A549 (cell line): Measurements from ENCODE around the gene C16orf46. TPM values are rescaled to one million over a fixed set of nuclear protein-coding genes. Genes with fewer than 3 reads are reported as not detected.

ENCODE experiments used
- ATAC-seq, 2 experiments: fragments of 200-7000 bp in 1 of 2; fragments of >200 bp in 1 of 2; cut with Nextera tagmentation in 1 of 2; cut with Tn5 transposase in 1 of 2; 3 replicates each; pipeline versions ENCODE4 v1.8.0 to v1.9.1; 2018 to 2020; ENCODE audit warnings: mild to moderate bottlenecking in 1 of 2, moderate library complexity in 1 of 2
- CTCF ChIA-PET: fragments of 300-600 bp; sonication (Branson Sonifier 250); formaldehyde crosslinking; extraction: SDS; loops from one replicate; lab custom pipeline; 2021; ENCODE audit warnings: antibody characterized with exemption, inconsistent platforms; lab: Yijun Ruan, JAX
- POLR2A ChIA-PET: fragments of 350-600 bp; formaldehyde crosslinking; extraction: SDS; loops from one replicate; lab custom pipeline; 2021; ENCODE audit warnings: antibody characterized with exemption, inconsistent platforms; lab: Yijun Ruan, JAX
- DNase-seq, 2 experiments: peaks; one replicate each; pipeline versions ENCODE4 v3.0.0 to v3.0.0-alpha.2; 2011 to 2016; ENCODE audit warnings: low read depth in 1 of 2, low spot score in 1 of 2
- FAIRE-seq: peaks from 2 replicates; lab custom pipeline; 2011; peaks lifted over from hg19 to GRCh38; lab: Jason Lieb, UNC
- H3K27ac ChIP-seq, 2 experiments: fragments of >200 bp; sonication (Bioruptor Twin); formaldehyde crosslinking; 3 replicates each; pipeline ENCODE4 v1.5.1; 2016 to 2017
- H3K4me1 ChIP-seq: fragments of >200 bp; sonication (Bioruptor Twin); formaldehyde crosslinking; 3 replicates; pipeline ENCODE4 v1.6.1; 2016
- H3K4me2 ChIP-seq: fragments of >200 bp; sonication (Bioruptor Twin); formaldehyde crosslinking; 3 replicates; pipeline ENCODE4 v1.6.1; 2016
- H3K4me3 ChIP-seq: fragments of >200 bp; sonication (Bioruptor Twin); formaldehyde crosslinking; 3 replicates; pipeline ENCODE4 v1.5.1; 2016
- H3K9me3 ChIP-seq: fragments of >200 bp; sonication (Bioruptor Twin); formaldehyde crosslinking; 3 replicates; pipeline ENCODE4 v1.6.1; 2016
- BCL3 ChIP-seq: fragments of >200 bp; sonication (Bioruptor Twin); formaldehyde crosslinking; IDR thresholded peaks from 3 replicates; pipeline ENCODE4 v1.6.1; 2016
- CBX2 ChIP-seq: fragments of 200-600 bp; sonication (generic); IDR thresholded peaks from 2 replicates; pipeline ENCODE4 v1.6.1; 2016; ENCODE audit warnings: low read depth, mild to moderate bottlenecking, borderline replicate concordance
- CBX8 ChIP-seq: fragments of 200-600 bp; sonication (generic); IDR thresholded peaks from 2 replicates; pipeline ENCODE4 v1.6.1; 2016
- CEBPB ChIP-seq, 2 experiments: fragments of >200 bp in 1 of 2; sonication (Bioruptor Twin) in 1 of 2; formaldehyde crosslinking in 1 of 2; IDR thresholded peaks; 2 replicates each; pipeline ENCODE4 v1.6.1; 2012 to 2016
- CHD4 ChIP-seq: fragments of 200-600 bp; sonication (generic); IDR thresholded peaks from 2 replicates; pipeline ENCODE4 v1.6.1; 2016; ENCODE audit warnings: antibody characterized with exemption, mild to moderate bottlenecking, borderline replicate concordance
- EP300 ChIP-seq, 2 experiments: fragments of >200 bp; sonication (Bioruptor Twin); formaldehyde crosslinking; IDR thresholded peaks; 2 replicates in 1 of 2; 3 replicates in 1 of 2; pipeline ENCODE4 v1.6.1; 2016 to 2017
- FOSB ChIP-seq: fragments of 250-450 bp; sonication (Bioruptor Pico); IDR thresholded peaks from 2 replicates; pipeline ENCODE4 v1.5.0; 2020; ENCODE audit warnings: mild to moderate bottlenecking, moderate library complexity
- FOSL2 ChIP-seq, 2 experiments: fragments of 450-650 bp in 1 of 2; fragments of >200 bp in 1 of 2; sonication (Bioruptor Twin) in 1 of 2; formaldehyde crosslinking; IDR thresholded peaks; 2 replicates each; pipeline versions ENCODE4 v1.5.0 to v1.6.1; 2016 to 2020; ENCODE audit warnings: mild to moderate bottlenecking in 1 of 2, moderate library complexity in 1 of 2
- HEYL ChIP-seq: fragments of 250-450 bp; sonication (Bioruptor Pico); IDR thresholded peaks from 2 replicates; pipeline ENCODE4 v1.8.0; 2021; ENCODE audit warnings: mild to moderate bottlenecking, moderate library complexity
- MAFK ChIP-seq: fragments of 450-650 bp; IDR thresholded peaks from 2 replicates; pipeline ENCODE4 v1.6.1; 2014; ENCODE audit not compliant: partially characterized antibody
- MAX ChIP-seq: IDR thresholded peaks from 2 replicates; pipeline ENCODE4 v1.6.1; 2012
- MAZ ChIP-seq: fragments of 150-350 bp; IDR thresholded peaks from 2 replicates; pipeline ENCODE4 v1.6.1; 2014; ENCODE audit warnings: antibody characterized with exemption, low read depth, low read length, borderline replicate concordance
- POLR2AphosphoS2 ChIP-seq: conservative IDR thresholded peaks from 2 replicates; pipeline ENCODE4 v1.6.1; 2012; ENCODE audit warnings: low read length, improper control_type of control experiment, inconsistent platforms
- RAD21 ChIP-seq, 2 experiments: fragments of >200 bp in 1 of 2; sonication (Bioruptor Twin) in 1 of 2; formaldehyde crosslinking in 1 of 2; IDR thresholded peaks in 1 of 2; conservative IDR thresholded peaks in 1 of 2; 2 replicates in 1 of 2; 3 replicates in 1 of 2; pipeline ENCODE4 v1.6.1; 2012 to 2018; ENCODE audit warnings: inconsistent platforms in 1 of 2
- RFX5 ChIP-seq: fragments of 450-650 bp; IDR thresholded peaks from 2 replicates; pipeline ENCODE4 v1.7.1; 2014; ENCODE audit warnings: antibody characterized with exemption, mild to moderate bottlenecking, moderate library complexity
- RNF2 ChIP-seq: fragments of 200-600 bp; sonication (generic); IDR thresholded peaks from 2 replicates; pipeline ENCODE4 v1.6.1; 2016; ENCODE audit warnings: low read depth, mild to moderate bottlenecking, antibody characterized with exemption, moderate library complexity, borderline replicate concordance
- TFCP2L1 ChIP-seq: fragments of 250-450 bp; sonication (Bioruptor Pico); IDR thresholded peaks from 2 replicates; pipeline ENCODE4 v1.5.0; 2021; ENCODE audit warnings: mild to moderate bottlenecking
- TP53 ChIP-seq: fragments of 250-450 bp; sonication (Bioruptor Pico); IDR thresholded peaks from 2 replicates; pipeline ENCODE4 v1.5.0; 2021; ENCODE audit warnings: mild to moderate bottlenecking, moderate library complexity
- USF2 ChIP-seq: fragments of 450-650 bp; IDR thresholded peaks from 2 replicates; pipeline ENCODE4 v1.6.1; 2014; ENCODE audit warnings: antibody characterized with exemption
- WGBS: methylation state at CpG from one replicate; pipeline ENCODE4 v1.1.6; 2017; ENCODE audit errors: missing lambda C conversion rate; 5-methylcytosine and 5-hydroxymethylcytosine counted together
- polyA plus RNA-seq, 4 experiments: library from polyadenylated mRNA; depleted of rRNA in 3 of 4; stranded (reverse); fragments of >200 nt; fragmentation: RNase III in 1 of 4; extraction: RNeasy Plus Mini Kit Qiagen cat#74134 plus additional on column Dnase treatment in 1 of 4; gene quantifications; 2 replicates in 3 of 4; 3 replicates in 1 of 4; pipeline ENCODE4 v1.2.3, GENCODE V29; 2011 to 2017

C16orf46 gene
- polyA plus RNA-seq, 2 of the 4 experiments (the other 2 are of a cell fraction), result 0.37 to 1.4 TPM

- TF ChIP-seq MAX (no peak), BCL3 (no peak), POLR2AphosphoS2 (no peak), TFCP2L1 (CRISPR knock-in tag) (no peak), RFX5 (no peak), CBX2 (no peak), RNF2 (no peak), RAD21 (conservative IDR thresholded peaks at IDR 0.05 in 1 of 2, IDR thresholded peaks at IDR 0.05 in 1 of 2) (no peak), EP300 (IDR thresholded peaks at IDR 0.05) (no peak), MAFK (no peak), USF2 (no peak), TP53 (CRISPR knock-in tag) (no peak)
- no peak overlapping the region for H3K4me3 ChIP-seq
- H3K9me3 ChIP-seq, result peaks cover 9% of the 10 kb centered on the region; the same call in 2 of the 3 replicates
- FAIRE-seq (no peak), ATAC-seq (no peak), DNase-seq (no peak)
- no peaks in the 10 kb centered on the region for H3K4me1 ChIP-seq
- no peak overlapping the region for H3K4me2 ChIP-seq
- POLR2A ChIA-PET, result interaction anchor here (0.8 kb wide), 1 partner anchor 23 kb away, joined by 4 read pairs; the partner anchor contains the start of gene C16orf46
- CTCF ChIA-PET, result interaction anchor here (1.4 kb wide), 1 partner anchor 18 kb away, joined by 5 read pairs; the partner anchor contains the start of gene ATMIN
- no peak overlapping the region for H3K27ac ChIP-seq
- WGBS, result 65% methylated on average over 11 of the region's 11 CpGs
These were observed 23.3 kb downstream of the C16orf46 start for GRCh38 chr16:81053761-81054160.

DNA sequence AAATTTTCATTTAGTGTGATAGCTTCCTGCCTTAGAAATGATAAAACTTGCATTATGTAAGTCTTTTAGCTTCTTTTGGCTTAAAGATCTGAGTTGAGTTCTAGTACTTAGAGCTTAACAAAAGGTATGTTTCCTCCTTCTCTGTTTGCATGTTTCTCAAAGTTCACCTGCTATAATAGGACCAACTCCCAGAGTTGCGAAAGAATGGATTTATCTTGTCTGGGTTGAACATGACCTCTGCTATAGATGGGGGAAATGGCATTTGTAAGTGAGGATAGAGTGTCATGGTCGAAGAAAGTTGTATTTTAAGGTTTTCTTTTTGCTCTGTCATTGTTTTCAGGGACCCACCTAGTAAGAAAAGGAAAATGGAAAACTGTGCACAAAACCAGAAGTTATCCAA, 34.2 kb downstream of the C16orf46 start:
- no peak for FAIRE-seq

DNA sequence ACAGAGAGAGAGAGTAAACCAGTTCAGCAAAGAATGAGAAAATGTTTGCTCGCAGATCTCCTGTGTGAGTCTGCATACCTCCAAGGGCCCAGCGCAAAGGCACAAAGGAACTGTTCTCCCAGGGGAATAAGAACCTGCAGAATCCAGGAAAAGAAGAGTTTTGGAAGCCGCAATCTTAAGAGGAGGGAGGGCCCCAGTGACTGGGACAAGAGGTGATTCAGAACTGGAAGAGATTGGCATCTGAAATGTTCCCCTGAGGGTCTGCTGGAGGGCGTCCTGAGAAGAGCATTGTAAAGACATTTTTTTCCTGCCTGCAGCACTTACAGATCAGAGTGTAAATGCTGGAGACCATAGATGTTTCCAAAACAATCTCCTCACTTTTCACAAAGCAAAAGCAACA, 35.3 kb downstream of the C16orf46 start:
- DNase-seq (no peak), FAIRE-seq (no peak), ATAC-seq (no peak)
- Histone ChIP-seq H3K4me2 (no peak overlapping the region), H3K4me3 (no peak overlapping the region), H3K27ac (no peak overlapping the region), H3K4me1 (peaks cover 8% of the 10 kb centered on the region; the same call in 1 of the 3 replicates), H3K9me3 (no peaks in the 10 kb centered on the region)
- POLR2A ChIA-PET, result no interaction called here
- no peak for TF ChIP-seq CHD4
- CTCF ChIA-PET, result interaction anchor here (0.5 kb wide), 1 partner anchor 110 kb away, joined by 4 read pairs; no protein-coding TSS in a partner anchor
- 84% methylated on average over 4 of the region's 4 CpGs for WGBS

More for the DNA sequence above, 34.2 kb downstream of the C16orf46 start:
- Histone ChIP-seq H3K9me3 (no peaks in the 10 kb centered on the region), H3K27ac (no peak overlapping the region), H3K4me3 (no peak overlapping the region)
- CTCF ChIA-PET, result no interaction called here
- TF ChIP-seq CEBPB (IDR thresholded peaks at IDR 0.05) (peak in 1 of 2 experiments; percentile 39; a peak in 2 of 4 replicates), FOSL2 (IDR thresholded peaks at IDR 0.05) (no peak), FOSL2 (CRISPR knock-in tag; IDR thresholded peaks at IDR 0.05) (no peak), POLR2AphosphoS2 (no peak), MAZ (no peak)
- TF ChIP-seq, all 56 proteins: peak for 1
- Histone ChIP-seq H3K4me2 (no peak overlapping the region), H3K4me1 (no peaks in the 10 kb centered on the region)
- 92% methylated on average over 2 of the region's 2 CpGs for WGBS
- no peak for DNase-seq
- no peak for ATAC-seq
- POLR2A ChIA-PET, result no interaction called here

- Histone ChIP-seq H3K4me1 (peaks cover 9% of the 10 kb centered on the region; the same call in 1 of the 3 replicates), H3K4me3 (no peak overlapping the region)
- no peak for FAIRE-seq
- POLR2A ChIA-PET, result no interaction called here
- TF ChIP-seq POLR2AphosphoS2 (no peak), RFX5 (no peak), TP53 (CRISPR knock-in tag) (no peak), HEYL (no peak), CBX8 (no peak), CBX2 (no peak), FOSB (no peak), EP300 (IDR thresholded peaks at IDR 0.05) (no peak), CEBPB (IDR thresholded peaks at IDR 0.05) (no peak)
- TF ChIP-seq, all 56 proteins: peak for 0
- ATAC-seq, result no peak
- Histone ChIP-seq H3K4me2 (no peak overlapping the region), H3K27ac (no peak overlapping the region), H3K9me3 (no peaks in the 10 kb centered on the region)
- CTCF ChIA-PET, result interaction anchor here (1.5 kb wide), 1 partner anchor 10 kb away, joined by 4 read pairs; no protein-coding TSS in a partner anchor
- DNase-seq, result no peak
- WGBS, result 79% methylated on average over 5 of the region's 5 CpGs
These were observed 36.2 kb downstream of the C16orf46 start for GRCh38 chr16:81040842-81041241.
